GM19455 (cell line): ENCODE results near the gene ZCCHC4.
A peak's percentile ranks its signal among the peaks of the same experiment; 100 is the strongest.
"Not testable (repeated sequence)": the region's sequence is repeated elsewhere in the genome, so short reads cannot be mapped to it uniquely, and the experiment has no call there.

Experiments
- ATAC-seq: cut with Tn5 transposase; IDR thresholded peaks from one replicate; pipeline ENCODE4 v1.9.1; 2021; ENCODE audit not compliant: unreplicated experiment

Gene ZCCHC4

GRCh38 chr4:25320336-25320735 lies 7.8 kb downstream of the ZCCHC4 start:
- no peak for ATAC-seq

- ATAC-seq: no peak
These were observed 8.2 kb downstream of the ZCCHC4 start for GRCh38 chr4:25320773-25321172.

- ATAC-seq: no peak
These were observed 9.1 kb downstream of the ZCCHC4 start for GRCh38 chr4:25321703-25322102.

GRCh38 chr4:25328463-25328862 lies 15.9 kb downstream of the ZCCHC4 start:
- ATAC-seq: not testable (repeated sequence)

- ATAC-seq: no peak
These were observed 17.8 kb downstream of the ZCCHC4 start for GRCh38 chr4:25330335-25330734.

GRCh38 chr4:25330905-25331808 lies 18.6 kb downstream of the ZCCHC4 start:
- ATAC-seq: peak; percentile 84

- no peak for ATAC-seq
These were observed 31.1 kb downstream of the ZCCHC4 start for GRCh38 chr4:25343671-25344070.

- no peak for ATAC-seq
These were observed 33.2 kb downstream of the ZCCHC4 start for GRCh38 chr4:25345744-25346143.

GRCh38 chr4:25346913-25347312 lies 34.3 kb downstream of the ZCCHC4 start:
- ATAC-seq: no peak

- no peak for ATAC-seq
These were observed 34.9 kb downstream of the ZCCHC4 start for GRCh38 chr4:25347473-25347872.

- ATAC-seq: no peak
These were observed 35.4 kb downstream of the ZCCHC4 start for GRCh38 chr4:25347971-25348370.

GRCh38 chr4:25350561-25350960 lies 38.0 kb downstream of the ZCCHC4 start:
- no peak for ATAC-seq

GRCh38 chr4:25351777-25352416 lies 39.3 kb downstream of the ZCCHC4 start:
- no peak for ATAC-seq

GRCh38 chr4:25356068-25356467 lies 43.5 kb downstream of the ZCCHC4 start:
- ATAC-seq: no peak

- ATAC-seq: no peak
These were observed 46.1 kb downstream of the ZCCHC4 start for GRCh38 chr4:25358515-25359275.

GRCh38 chr4:25361253-25361652 lies 48.7 kb downstream of the ZCCHC4 start:
- ATAC-seq: no peak

GRCh38 chr4:25367004-25367621 lies 54.5 kb downstream of the ZCCHC4 start:
- no peak for ATAC-seq

GRCh38 chr4:25367877-25368276 lies 55.3 kb downstream of the ZCCHC4 start:
- ATAC-seq: no peak

GRCh38 chr4:25368315-25368714 lies 55.7 kb downstream of the ZCCHC4 start:
- ATAC-seq: no peak

GRCh38 chr4:25370242-25370641 lies 57.7 kb downstream of the ZCCHC4 start:
- no peak for ATAC-seq

GRCh38 chr4:25372549-25372948 lies 60.0 kb downstream of the ZCCHC4 start:
- ATAC-seq: not testable (repeated sequence)
